Right ventricle myocardium inferior (tissue), 1 donor: ENCODE data around the gene PCDHA7. TPM values are rescaled to one million over a fixed set of nuclear protein-coding genes. Genes with fewer than 3 reads are reported as not detected.
"Not testable (repeated sequence)": the region's sequence is repeated elsewhere in the genome, so short reads cannot be mapped to it uniquely, and the experiment has no call there.

ENCODE experiments used
- ATAC-seq: fragments of 200-7000 bp; cut with Tn5 transposase; one replicate; pipeline ENCODE4 v1.9.1; 2020; ENCODE audit warnings: mild to moderate bottlenecking, moderate library complexity
- DNase-seq: peaks from one replicate; pipeline ENCODE4 v3.0.0; 2021; ENCODE audit errors: missing footprints
- intact Hi-C: fragments of 100-400 bp; cut with DNase I; formaldehyde crosslinking; loops from one replicate; pipeline ENCODE4 v1.11.0; 2022
- total RNA-seq: library from RNA; stranded (reverse); fragmentation: NEBNext Ultra II Directional; extraction: Animal tissue kit (Norgen Biotek cat#: 25700); gene quantifications from one replicate; pipeline ENCODE4 v1.2.1, GENCODE V29; 2021
- donor health status: DM: no; HTN: yes; CAD: no; lungs with severe emphysema.

Gene PCDHA7
- total RNA-seq, 1 donor from 2014 or later, result not detected

- ATAC-seq, result no peak
- DNase-seq, result peak; percentile 54
- intact Hi-C loops, result no loop called here
Observed at GRCh38 chr5:140821375-140822280, 12.4 kb upstream of the PCDHA7 start, which contains the start of gene PCDHA5. Gene PCDHA5, plus strand, starts transcription at chr5:140821613.

GRCh38 chr5:140822281-140822629 is 11.8 kb upstream of the PCDHA7 start:
- DNase-seq, result no peak
- intact Hi-C loops, result no loop called here
- ATAC-seq, result no peak

- DNase-seq, ATAC-seq, intact Hi-C loops: not testable (repeated sequence)
Observed at GRCh38 chr5:140822969-140823368, 11.1 kb upstream of the PCDHA7 start.

- no peak for ATAC-seq
- peak; percentile 68 for DNase-seq
Observed at GRCh38 chr5:140823475-140823874, 10.6 kb upstream of the PCDHA7 start.

GRCh38 chr5:140827704-140828361 is 6.2 kb upstream of the PCDHA7 start, which contains the start of gene PCDHA6:
Gene PCDHA6, plus strand, starts transcription at chr5:140827960. Its CDS starts 132 bp downstream, at chr5:140828092.
- ATAC-seq, result no peak
- intact Hi-C loops, result no loop called here

More at GRCh38 chr5:140823475-140823874, 10.6 kb upstream of the PCDHA7 start:
- intact Hi-C loops, result no loop called here

GRCh38 chr5:140828362-140828737 is 5.7 kb upstream of the PCDHA7 start:
- DNase-seq, result no peak
- intact Hi-C loops, result no loop called here
- ATAC-seq, result no peak

More at GRCh38 chr5:140827704-140828361, 6.2 kb upstream of the PCDHA7 start, which contains the start of gene PCDHA6:
- no peak for DNase-seq

GRCh38 chr5:140829511-140830501 is 4.3 kb upstream of the PCDHA7 start:
- intact Hi-C loops, result loop anchor here (10.0 kb wide), 1 partner anchor 215 kb away; no protein-coding TSS in a partner anchor
- not testable (repeated sequence) for ATAC-seq
- peak; percentile 62 for DNase-seq

- intact Hi-C loops, result loop anchor here (10.0 kb wide), 1 partner anchor 210 kb away; no protein-coding TSS in a partner anchor
- DNase-seq, ATAC-seq: not testable (repeated sequence)
Observed at GRCh38 chr5:140834439-140835008, 455 bp downstream of the PCDHA7 start.

- intact Hi-C loops, result loop anchor here (10.0 kb wide), 1 partner anchor 209 kb away; no protein-coding TSS in a partner anchor
- DNase-seq, result peak; percentile 59
- ATAC-seq, result no peak
Observed at GRCh38 chr5:140835622-140836510, 1.8 kb downstream of the PCDHA7 start.

- DNase-seq (no peak), ATAC-seq (no peak)
- intact Hi-C loops, result no loop called here
Observed at GRCh38 chr5:140840978-140841962, 7.2 kb downstream of the PCDHA7 start, which contains the start of gene PCDHA8. Gene PCDHA8, plus strand, starts transcription at chr5:140841187. Its CDS starts 135 bp downstream, at chr5:140841322.

GRCh38 chr5:140842798-140843733 is 9.0 kb downstream of the PCDHA7 start:
- intact Hi-C loops, result no loop called here
- ATAC-seq (no peak), DNase-seq (no peak)

GRCh38 chr5:140848139-140849102 is 14.4 kb downstream of the PCDHA7 start, which contains the start of gene PCDHA9:
Gene PCDHA9, plus strand, starts transcription at chr5:140848382. Its CDS starts 114 bp downstream, at chr5:140848496.
- ATAC-seq, intact Hi-C loops, DNase-seq: not testable (repeated sequence)

- intact Hi-C loops, ATAC-seq: not testable (repeated sequence)
Observed at GRCh38 chr5:140849831-140850634, 16.0 kb downstream of the PCDHA7 start.

More at GRCh38 chr5:140849831-140850634, 16.0 kb downstream of the PCDHA7 start:
- DNase-seq, result not testable (repeated sequence)
